Body of pancreas (tissue), 4 donors: Measurements from ENCODE around the gene JMJD4. TPM values are rescaled to one million over a fixed set of nuclear protein-coding genes. Genes with fewer than 3 reads are reported as not detected.

Experiments
- ATAC-seq: fragments of 150-250 bp; one replicate; pipeline ENCODE4 v1.9.1; 2016
- DNase-seq, 4 donors: peaks; one replicate each; pipeline ENCODE4 v3.0.0-alpha.2; 2019
- H3K27ac ChIP-seq, 4 donors: fragments of 200-600 bp; sonication (generic); 1 replicate in 3 of 4; 2 replicates in 1 of 4; pipeline versions ENCODE4 v1.5.1 to v1.6.1; 2016 to 2019; ENCODE audit warnings: mild to moderate bottlenecking in 1 of 4, mixed read lengths in 1 of 4, moderate library complexity in 1 of 4
- H3K27me3 ChIP-seq, 2 donors: fragments of 200-600 bp; sonication (generic); one replicate each; pipeline ENCODE4 v1.6.0; 2016; ENCODE audit warnings: mild to moderate bottlenecking in 1 of 2
- H3K36me3 ChIP-seq, 2 donors: fragments of 200-600 bp; sonication (generic); replicated peaks in 1 of 2; 2 replicates each; pipeline ENCODE4 v1.5.1; 2016; ENCODE audit warnings: low read depth in 2 of 2; ENCODE audit not compliant: insufficient read depth in 1 of 2
- H3K4me1 ChIP-seq: fragments of 200-600 bp; sonication (generic); one replicate; pipeline ENCODE4 v1.6.0; 2016
- H3K4me3 ChIP-seq, 2 donors: fragments of 200-600 bp; sonication (generic); 1 replicate in 1 of 2; 2 replicates in 1 of 2; pipeline ENCODE4 v1.5.1; 2016 to 2019
- H3K9me3 ChIP-seq, 3 donors: fragments of 200-600 bp; sonication (generic); 1 replicate in 2 of 3; 2 replicates in 1 of 3; pipeline ENCODE4 v1.5.1; 2016
- CTCF ChIP-seq, 7 experiments: fragments of 450-650 bp in 4 of 7; fragments of 200-600 bp in 3 of 7; sonication (generic) in 3 of 7; IDR thresholded peaks; one replicate each; pipeline ENCODE4 v1.5.1; 2016 to 2019; ENCODE audit warnings: antibody characterized with exemption in 7 of 7
- POLR2A ChIP-seq, 3 donors: fragments of 450-650 bp; IDR thresholded peaks; one replicate each; pipeline ENCODE4 v1.6.1; 2016; ENCODE audit warnings: antibody characterized with exemption in 3 of 3, mild to moderate bottlenecking in 2 of 3
- WGBS, 2 donors: methylation state at CpG; one replicate each; pipeline ENCODE4 v1.1.5; 2017; 5-methylcytosine and 5-hydroxymethylcytosine counted together
- intact Hi-C: fragments of 100-400 bp; cut with DNase I; formaldehyde crosslinking; loops from one replicate; pipeline ENCODE4 v1.15.1; 2023
- total RNA-seq, 2 donors: library from RNA; depleted of rRNA; stranded (reverse); fragments of >200 nt; gene quantifications; one replicate each; pipeline ENCODE4 v1.1.0, GENCODE V29; 2016

The JMJD4 gene
- total RNA-seq, 2 donors from 2014 or later, result 13.2 to 15.3 TPM

GRCh38 chr1:227779685-227780084 lies 44.6 kb upstream of the JMJD4 start:
- no peaks in the 10 kb centered on the region for H3K36me3 ChIP-seq
- no peak overlapping the region for H3K4me3 ChIP-seq
- intact Hi-C loops, result no loop called here
- DNase-seq, result peak in 2 of 4 donors; percentile 1 to 3
- H3K27ac ChIP-seq, result no peak overlapping the region
- no peaks in the 10 kb centered on the region for H3K4me1 ChIP-seq
- TF ChIP-seq POLR2A (IDR thresholded peaks at IDR 0.05), result no peak
- TF ChIP-seq CTCF (IDR thresholded peaks at IDR 0.05), result no peak
- WGBS, 2 donors, result 93 to 95% methylated on average over 7 of the region's 7 CpGs
- no peak for ATAC-seq
- H3K9me3 ChIP-seq, result no peaks in the 10 kb centered on the region
- H3K27me3 ChIP-seq, result no peaks in the 10 kb centered on the region

- DNase-seq (peak in 2 of 4 donors; percentile 1 to 9), ATAC-seq (no peak)
- Histone ChIP-seq H3K4me3 (no peak overlapping the region), H3K36me3 (no peaks in the 10 kb centered on the region), H3K4me1 (no peaks in the 10 kb centered on the region), H3K27ac (no peak overlapping the region), H3K27me3 (no peaks in the 10 kb centered on the region), H3K9me3 (no peaks in the 10 kb centered on the region)
- WGBS, 2 donors, result 90 to 94% methylated on average over 5 to 7 of the region's 10 CpGs
- TF ChIP-seq POLR2A (IDR thresholded peaks at IDR 0.05) (no peak), CTCF (IDR thresholded peaks at IDR 0.05) (no peak)
- intact Hi-C loops, result no loop called here
Measured at GRCh38 chr1:227779021-227779441, 43.9 kb upstream of the JMJD4 start.

GRCh38 chr1:227778401-227778947 lies 43.4 kb upstream of the JMJD4 start:
- TF ChIP-seq CTCF (IDR thresholded peaks at IDR 0.05) (no peak), POLR2A (IDR thresholded peaks at IDR 0.05) (no peak)
- ATAC-seq (no peak), DNase-seq (peak in 1 of 4 donors; percentile 1)
- Histone ChIP-seq H3K9me3 (no peaks in the 10 kb centered on the region), H3K27ac (no peak overlapping the region), H3K27me3 (no peaks in the 10 kb centered on the region), H3K36me3 (no peaks in the 10 kb centered on the region), H3K4me1 (no peaks in the 10 kb centered on the region), H3K4me3 (no peak overlapping the region)
- intact Hi-C loops, result no loop called here
- WGBS, 2 donors, result 93 to 94% methylated on average over 8 of the region's 8 CpGs

- no peak overlapping the region for H3K4me3 ChIP-seq
- H3K27ac ChIP-seq, result no peak overlapping the region
- H3K4me1 ChIP-seq, result no peaks in the 10 kb centered on the region
- TF ChIP-seq POLR2A (IDR thresholded peaks at IDR 0.05) (no peak), CTCF (IDR thresholded peaks at IDR 0.05) (no peak)
- no peaks in the 10 kb centered on the region for H3K36me3 ChIP-seq
- no peaks in the 10 kb centered on the region for H3K27me3 ChIP-seq
- intact Hi-C loops, result no loop called here
- WGBS, 2 donors, result 96 to 100% methylated on average over 4 of the region's 4 CpGs
- DNase-seq (no peak), ATAC-seq (no peak)
- no peaks in the 10 kb centered on the region for H3K9me3 ChIP-seq
Measured at GRCh38 chr1:227777646-227778045, 42.5 kb upstream of the JMJD4 start.

GRCh38 chr1:227777156-227777555 lies 42.1 kb upstream of the JMJD4 start:
- WGBS, 2 donors, result 89 to 96% methylated on average over 11 of the region's 11 CpGs
- H3K27me3 ChIP-seq, result no peaks in the 10 kb centered on the region
- no peak for TF ChIP-seq POLR2A (IDR thresholded peaks at IDR 0.05)
- no peaks in the 10 kb centered on the region for H3K4me1 ChIP-seq
- DNase-seq (no peak), ATAC-seq (no peak)
- H3K27ac ChIP-seq, result no peak overlapping the region
- intact Hi-C loops, result no loop called here
- no peak overlapping the region for H3K4me3 ChIP-seq
- no peaks in the 10 kb centered on the region for H3K9me3 ChIP-seq
- H3K36me3 ChIP-seq, result no peaks in the 10 kb centered on the region
